HEK293T (cell line): Measurements from ENCODE around the gene CYP46A1.

Source experiments
- CTCF ChIA-PET: fragments of 350-600 bp; formaldehyde crosslinking; extraction: SDS; loops from one replicate; lab custom pipeline; 2021; ENCODE audit warnings: antibody characterized with exemption, inconsistent platforms; lab: Yijun Ruan, JAX
- POLR2A ChIA-PET: fragments of 350-600 bp; formaldehyde crosslinking; extraction: SDS; loops from one replicate; lab custom pipeline; 2020; ENCODE audit warnings: antibody characterized with exemption, inconsistent platforms; lab: Yijun Ruan, JAX
- DNase-seq: peaks from one replicate; pipeline ENCODE4 v3.0.0; 2012; ENCODE audit warnings: mixed read lengths; ENCODE audit errors: extremely low spot score
- ARNT ChIP-seq: fragments of 450-650 bp; IDR thresholded peaks from 2 replicates; pipeline ENCODE4 v1.6.1; 2017; ENCODE audit warnings: mild to moderate bottlenecking
- BHLHE40 ChIP-seq: fragments of 450-650 bp; IDR thresholded peaks from 2 replicates; pipeline ENCODE4 v1.6.1; 2016; ENCODE audit warnings: mild to moderate bottlenecking, moderate library complexity, borderline replicate concordance
- CTBP1 ChIP-seq: fragments of 450-650 bp; IDR thresholded peaks from 2 replicates; pipeline ENCODE4 v1.6.1; 2016; ENCODE audit warnings: borderline replicate concordance
- ELF4 ChIP-seq: fragments of 450-650 bp; IDR thresholded peaks from 2 replicates; pipeline ENCODE4 v1.6.1; 2017; ENCODE audit warnings: antibody characterized with exemption
- FOXA1 ChIP-seq: fragments of 450-650 bp; IDR thresholded peaks from 2 replicates; pipeline ENCODE4 v1.6.1; 2016; ENCODE audit warnings: mild to moderate bottlenecking
- FOXK2 ChIP-seq: fragments of 450-650 bp; IDR thresholded peaks from 2 replicates; pipeline ENCODE4 v1.6.1; 2016; ENCODE audit warnings: mild to moderate bottlenecking
- FOXM1 ChIP-seq: fragments of 450-650 bp; IDR thresholded peaks from 2 replicates; pipeline ENCODE4 v1.6.1; 2017; ENCODE audit warnings: mild to moderate bottlenecking, borderline replicate concordance
- HDGF ChIP-seq: fragments of 450-650 bp; IDR thresholded peaks from 2 replicates; pipeline ENCODE4 v1.6.1; 2017; ENCODE audit warnings: antibody characterized with exemption, borderline replicate concordance
- L3MBTL2 ChIP-seq: fragments of 450-650 bp; conservative IDR thresholded peaks from 2 replicates; pipeline ENCODE4 v1.6.1; 2016; ENCODE audit warnings: mild to moderate bottlenecking
- LEF1 ChIP-seq: fragments of 450-650 bp; IDR thresholded peaks from 2 replicates; pipeline ENCODE4 v1.6.1; 2017; ENCODE audit warnings: mild to moderate bottlenecking, borderline replicate concordance
- NFRKB ChIP-seq: fragments of 450-650 bp; IDR thresholded peaks from 2 replicates; pipeline ENCODE4 v1.6.1; 2016; ENCODE audit warnings: mild to moderate bottlenecking, moderate library complexity
- PKNOX1 ChIP-seq: fragments of 450-650 bp; IDR thresholded peaks from 2 replicates; pipeline ENCODE4 v1.6.1; 2016
- SP1 ChIP-seq: fragments of 450-650 bp; IDR thresholded peaks from 2 replicates; pipeline ENCODE4 v1.6.1; 2017
- SUZ12 ChIP-seq: fragments of 450-650 bp; IDR thresholded peaks from 2 replicates; pipeline ENCODE4 v1.6.1; 2016; ENCODE audit warnings: mild to moderate bottlenecking
- TARDBP ChIP-seq: fragments of 450-650 bp; IDR thresholded peaks from 2 replicates; pipeline ENCODE4 v1.6.1; 2016
- ZNF384 ChIP-seq: fragments of 450-650 bp; IDR thresholded peaks from 2 replicates; pipeline ENCODE4 v1.6.1; 2016

The CYP46A1 gene

DNA sequence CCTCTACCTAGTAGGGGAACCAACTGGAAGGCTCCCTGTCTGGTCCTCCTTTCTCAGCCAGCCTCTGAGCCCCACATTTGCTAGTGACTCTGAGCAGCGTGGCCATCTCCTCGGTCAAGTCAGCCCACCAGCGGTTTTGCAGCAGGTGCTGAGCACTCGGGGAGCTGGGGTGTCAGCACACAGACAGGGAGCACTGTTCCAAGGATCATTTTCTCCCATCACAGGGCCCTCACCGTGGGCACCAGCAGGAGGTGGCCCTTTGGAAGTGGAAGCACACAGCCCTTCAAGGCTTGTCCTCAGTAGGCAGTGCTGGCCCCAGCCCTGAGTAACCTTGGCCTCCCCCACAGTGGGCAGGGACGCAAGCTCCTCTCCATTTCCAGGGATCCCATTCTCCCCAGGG, 85.0 kb downstream of the CYP46A1 start:
- no peak for DNase-seq
- CTCF ChIA-PET = no interaction called here
- TF ChIP-seq FOXK2 = no peak
- TF ChIP-seq FOXM1 = no peak
- no peak for TF ChIP-seq BHLHE40
- no peak for TF ChIP-seq CTBP1
- TF ChIP-seq TARDBP = no peak
- no peak for TF ChIP-seq PKNOX1
- TF ChIP-seq NFRKB = no peak
- TF ChIP-seq ARNT = no peak
- TF ChIP-seq FOXA1 = no peak
- no peak for TF ChIP-seq HDGF
- TF ChIP-seq ELF4 = no peak
- no peak for TF ChIP-seq ZNF384
- TF ChIP-seq SP1 = no peak
- no peak for TF ChIP-seq SUZ12
- no peak for TF ChIP-seq LEF1
- no peak for TF ChIP-seq L3MBTL2
- POLR2A ChIA-PET = no interaction called here

DNA sequence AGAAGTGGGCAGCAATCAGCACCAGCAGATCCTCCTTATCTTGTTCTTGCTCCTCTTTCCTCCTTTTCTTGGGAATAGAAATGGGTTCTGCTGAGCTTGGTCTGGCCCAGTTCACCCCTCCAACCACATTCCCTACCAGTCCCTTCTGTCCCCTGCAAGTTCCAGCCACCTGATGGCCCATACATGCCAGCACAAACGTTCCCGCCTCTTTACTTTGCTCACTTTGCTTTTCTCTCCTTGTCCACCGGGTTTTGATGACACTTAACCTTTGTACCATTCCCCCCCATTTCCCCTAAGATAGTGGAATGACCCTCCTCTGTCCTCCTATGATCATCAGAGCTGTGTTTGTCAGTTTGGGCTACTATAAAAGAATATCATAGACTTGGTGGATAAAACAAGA, 85.7 kb downstream of the CYP46A1 start:
- DNase-seq = no peak
- ChIA-PET CTCF (no interaction called here), POLR2A (no interaction called here)
- TF ChIP-seq ARNT = no peak
- TF ChIP-seq HDGF = no peak
- TF ChIP-seq TARDBP = no peak
- TF ChIP-seq SP1 = no peak
- TF ChIP-seq SUZ12 = no peak
- no peak for TF ChIP-seq ZNF384
- TF ChIP-seq LEF1 = no peak

DNA sequence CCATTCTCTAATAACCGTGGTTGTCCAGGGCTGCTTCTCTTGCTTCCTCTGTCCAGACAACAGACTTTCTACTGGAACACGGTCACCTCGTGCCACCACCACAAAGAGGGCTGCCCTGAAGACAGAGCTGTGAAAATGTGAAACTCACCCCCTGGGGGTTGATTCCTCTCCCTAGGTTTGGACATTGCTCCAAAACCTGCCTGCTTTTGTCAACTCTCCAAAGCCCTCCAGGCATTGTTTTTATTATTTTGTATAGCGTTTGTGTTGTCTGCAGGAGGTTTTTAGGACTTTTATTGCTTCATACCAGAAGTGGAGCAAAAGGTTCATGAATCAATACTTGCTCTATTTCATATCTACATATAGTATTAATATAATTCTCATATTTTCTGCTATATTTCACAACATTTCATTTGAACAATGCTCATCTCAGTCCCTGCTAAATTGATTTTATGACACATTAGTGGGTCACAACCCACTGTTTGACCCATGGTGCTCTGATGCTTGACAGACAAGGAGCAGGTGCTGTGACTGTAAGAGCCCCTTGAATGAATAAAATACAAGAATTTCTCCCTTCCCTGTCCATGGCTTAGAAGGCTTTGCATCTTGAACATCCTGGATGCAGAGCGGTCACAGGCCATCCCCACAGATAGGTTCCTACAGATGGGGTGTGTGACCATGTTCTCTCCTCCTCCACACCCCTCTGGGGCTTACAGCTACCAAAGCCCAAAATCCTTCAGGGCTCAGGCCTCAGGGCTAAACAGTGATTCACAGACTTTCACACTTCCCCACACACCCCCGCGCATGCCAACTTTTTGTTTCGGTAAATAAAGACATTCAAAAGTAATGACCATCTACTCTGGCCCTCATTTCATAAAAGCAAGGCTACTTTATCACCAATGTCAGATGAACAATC, 88.5 kb downstream of the CYP46A1 start:
- ChIA-PET POLR2A (no interaction called here), CTCF (interaction anchor here (0.7 kb wide), 1 partner anchor 12 kb away, joined by 3 read pairs; no protein-coding TSS in a partner anchor)
- TF ChIP-seq NFRKB = no peak
- TF ChIP-seq CTBP1 = no peak
- DNase-seq = no peak

DNA sequence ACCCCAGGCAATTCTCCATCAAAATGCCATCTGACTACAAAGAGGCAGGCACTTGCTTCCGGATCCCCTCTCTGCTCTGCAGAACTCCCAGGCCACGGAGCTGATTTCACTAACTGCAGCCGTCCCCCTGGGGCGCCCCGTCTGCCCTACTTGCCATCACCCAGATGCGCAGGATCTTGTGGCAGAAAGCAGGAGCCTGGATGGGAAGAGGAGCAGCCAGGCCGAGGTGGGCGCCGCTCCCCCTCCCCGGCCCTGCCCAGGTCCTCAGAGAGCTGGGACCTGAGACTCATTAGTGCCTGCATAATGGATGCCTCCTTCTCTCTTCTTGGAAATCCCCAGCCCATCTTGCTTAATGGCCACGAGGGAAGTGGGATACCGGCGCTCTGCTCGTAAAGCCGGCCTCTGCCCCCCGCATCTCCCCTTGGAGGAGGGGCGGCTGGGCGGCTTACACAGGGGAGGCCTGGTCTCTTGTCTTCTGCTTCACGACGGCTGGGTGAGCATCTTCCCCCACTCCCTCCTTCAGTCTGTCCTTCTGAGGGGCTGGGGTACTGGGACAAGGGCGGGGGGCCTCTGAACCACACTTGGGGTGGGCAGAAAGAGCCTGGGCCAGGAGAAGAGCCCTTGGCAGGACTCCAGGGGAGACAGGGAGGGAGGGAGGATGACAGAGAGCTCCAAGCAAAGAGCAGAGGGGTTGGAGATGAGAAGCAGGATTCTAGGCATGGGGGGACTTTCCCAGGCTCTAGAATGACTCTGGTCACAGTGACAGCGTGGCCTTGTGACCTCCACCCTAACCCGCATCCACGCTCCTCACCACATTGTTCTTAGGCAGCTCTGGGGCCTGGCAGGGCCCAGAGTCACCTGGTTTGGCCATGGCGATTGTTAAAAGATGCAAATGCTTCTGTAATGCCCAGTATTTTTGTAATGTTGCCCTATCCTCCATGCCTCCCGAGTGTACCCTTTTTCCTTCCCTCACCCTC, 89.7 kb downstream of the CYP46A1 start:
- TF ChIP-seq ELF4 (no peak), LEF1 (no peak), TARDBP (no peak), NFRKB (no peak), SP1 (no peak), ARNT (no peak), FOXM1 (no peak), ZNF384 (no peak), SUZ12 (no peak), L3MBTL2 (no peak), CTBP1 (no peak), FOXK2 (no peak), HDGF (no peak), PKNOX1 (no peak), BHLHE40 (no peak), FOXA1 (no peak)
- CTCF ChIA-PET = interaction anchor here (0.6 to 0.7 kb wide), 2 partner anchors 11 to 126 kb away, joined by 3 to 8 read pairs; no protein-coding TSS in a partner anchor
- POLR2A ChIA-PET = no interaction called here
- no peak for DNase-seq

- ChIA-PET POLR2A (no interaction called here), CTCF (no interaction called here)
- DNase-seq = no peak
- no peak for TF ChIP-seq CTBP1
- TF ChIP-seq FOXA1 = no peak
- TF ChIP-seq FOXM1 = no peak
- TF ChIP-seq ZNF384 = no peak
- TF ChIP-seq ELF4 = no peak
- no peak for TF ChIP-seq LEF1
- no peak for TF ChIP-seq SP1
- no peak for TF ChIP-seq FOXK2
- TF ChIP-seq BHLHE40 = no peak
- no peak for TF ChIP-seq L3MBTL2
- TF ChIP-seq NFRKB = no peak
- TF ChIP-seq ARNT = no peak
- no peak for TF ChIP-seq HDGF
Measured at GRCh38 chr14:99774556-99775307, 90.6 kb downstream of the CYP46A1 start.
